ENCODE measurements around the gene FERMT1.

- no peak for TF ChIP-seq CTCF (IDR thresholded peaks at IDR 0.05; ENCODE audit: insufficient read depth, low read length)
- no peak for TF ChIP-seq REST (IDR thresholded peaks at IDR 0.05; ENCODE audit: insufficient replicate concordance, low read depth)
- TF ChIP-seq POLR2AphosphoS5 (IDR thresholded peaks at IDR 0.05; ENCODE audit: low read depth): no peak
- TF ChIP-seq SPI1 (IDR thresholded peaks at IDR 0.05; ENCODE audit: borderline replicate concordance, low read depth): no peak
- TF ChIP-seq GABPA (IDR thresholded peaks at IDR 0.05; ENCODE audit: low read depth): no peak
Observed at GRCh38 chr20:6028818-6029217, 94.0 kb downstream of the FERMT1 start.

Measured in HL-60 (cell line).